CD4-positive, alpha-beta T cell treated with Interleukin-1 beta for 1 hour (primary cell): ENCODE measurements around the gene TNS4.
A peak's percentile ranks its signal among the peaks of the same experiment; 100 is the strongest.
"Not testable (repeated sequence)": the region's sequence is repeated elsewhere in the genome, so short reads cannot be mapped to it uniquely, and the experiment has no call there.

ENCODE experiments used
- DNase-seq, 2 donors: peaks; one replicate each; pipeline ENCODE4 v3.0.0-alpha.2; 2020 to 2022

TNS4 gene, protein sequence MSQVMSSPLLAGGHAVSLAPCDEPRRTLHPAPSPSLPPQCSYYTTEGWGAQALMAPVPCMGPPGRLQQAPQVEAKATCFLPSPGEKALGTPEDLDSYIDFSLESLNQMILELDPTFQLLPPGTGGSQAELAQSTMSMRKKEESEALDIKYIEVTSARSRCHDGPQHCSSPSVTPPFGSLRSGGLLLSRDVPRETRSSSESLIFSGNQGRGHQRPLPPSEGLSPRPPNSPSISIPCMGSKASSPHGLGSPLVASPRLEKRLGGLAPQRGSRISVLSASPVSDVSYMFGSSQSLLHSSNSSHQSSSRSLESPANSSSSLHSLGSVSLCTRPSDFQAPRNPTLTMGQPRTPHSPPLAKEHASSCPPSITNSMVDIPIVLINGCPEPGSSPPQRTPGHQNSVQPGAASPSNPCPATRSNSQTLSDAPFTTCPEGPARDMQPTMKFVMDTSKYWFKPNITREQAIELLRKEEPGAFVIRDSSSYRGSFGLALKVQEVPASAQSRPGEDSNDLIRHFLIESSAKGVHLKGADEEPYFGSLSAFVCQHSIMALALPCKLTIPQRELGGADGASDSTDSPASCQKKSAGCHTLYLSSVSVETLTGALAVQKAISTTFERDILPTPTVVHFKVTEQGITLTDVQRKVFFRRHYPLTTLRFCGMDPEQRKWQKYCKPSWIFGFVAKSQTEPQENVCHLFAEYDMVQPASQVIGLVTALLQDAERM

DNA sequence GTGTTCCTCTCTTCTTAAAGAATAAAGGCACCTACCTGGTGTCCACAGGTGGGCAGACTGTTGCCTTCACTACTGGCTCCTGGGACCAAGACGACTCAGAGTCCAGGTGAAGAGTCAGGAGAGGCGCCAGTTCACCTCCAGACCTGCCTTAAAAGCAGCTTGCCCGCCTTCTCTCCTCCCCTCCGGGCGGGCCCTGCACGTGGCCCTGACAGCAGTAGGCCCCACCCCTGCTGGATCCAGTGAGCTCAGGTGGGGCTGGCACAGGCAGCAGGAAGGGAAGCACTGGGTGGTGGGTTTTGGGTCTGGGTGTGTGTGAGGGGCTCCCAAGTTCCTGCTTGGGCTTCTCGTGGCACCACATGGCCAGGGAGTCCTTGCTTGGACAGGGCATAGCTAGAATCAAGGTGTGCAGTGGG, at the start of gene TNS4:
TNS4 (minus strand) TSS at position 125 of the 413 bp plus-strand sequence. CDS start 5,198 bp downstream, outside the sequence.
- DNase-seq: no peak

DNA sequence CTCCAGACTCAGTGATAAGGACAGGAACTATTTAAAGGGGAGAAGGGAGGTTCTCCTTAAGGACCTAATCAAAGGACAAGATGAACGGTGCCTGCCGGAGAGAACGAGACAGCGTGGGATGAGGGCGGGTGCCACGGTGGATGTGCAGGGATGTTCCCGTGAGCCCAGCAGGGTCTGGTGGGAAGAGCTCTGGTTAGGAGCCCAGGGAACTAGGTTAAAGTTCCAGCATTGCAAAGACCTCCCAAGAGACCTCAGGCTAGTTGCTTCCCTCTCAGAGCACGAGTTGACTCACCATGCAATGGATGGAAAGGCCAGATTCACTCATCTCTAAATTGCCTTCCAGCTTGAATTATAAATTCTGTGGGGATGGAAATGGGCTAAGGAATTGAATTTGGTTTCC, 49.2 kb upstream of the TNS4 start:
- no peak for DNase-seq

DNA sequence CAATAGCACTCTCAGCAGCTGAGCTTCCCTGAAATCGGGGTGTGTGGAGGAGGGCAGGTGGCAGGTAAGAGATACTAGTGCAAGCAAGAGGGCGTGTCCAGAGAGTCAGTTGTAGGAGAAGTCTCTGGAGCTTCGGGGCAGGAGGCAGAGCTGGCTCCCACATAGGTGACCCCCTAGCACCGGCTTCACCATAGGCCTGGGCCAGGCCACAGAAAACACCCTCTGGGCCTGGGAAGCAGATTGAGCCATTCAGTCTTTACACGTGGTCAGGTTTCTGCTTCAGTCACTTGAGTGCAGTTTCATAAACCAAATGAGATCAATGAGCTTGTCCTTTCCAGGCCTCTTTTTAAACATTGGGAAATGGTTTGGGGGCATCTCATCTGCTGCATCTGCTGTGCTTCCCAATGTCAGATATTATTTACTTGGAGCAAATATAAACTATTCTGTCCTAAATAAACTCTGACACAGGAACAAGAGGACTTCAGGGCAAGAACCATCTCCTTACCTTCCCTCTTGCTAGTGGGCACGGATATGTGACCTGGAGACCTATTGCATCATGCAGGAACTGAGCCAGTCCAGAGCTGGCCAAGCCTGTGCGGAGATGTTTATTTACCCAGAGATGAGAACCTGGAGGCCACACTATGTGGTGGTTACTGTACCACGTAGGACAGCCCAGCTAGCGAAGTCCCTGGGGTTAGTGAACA, 47.7 kb upstream of the TNS4 start:
- DNase-seq: no peak

DNA sequence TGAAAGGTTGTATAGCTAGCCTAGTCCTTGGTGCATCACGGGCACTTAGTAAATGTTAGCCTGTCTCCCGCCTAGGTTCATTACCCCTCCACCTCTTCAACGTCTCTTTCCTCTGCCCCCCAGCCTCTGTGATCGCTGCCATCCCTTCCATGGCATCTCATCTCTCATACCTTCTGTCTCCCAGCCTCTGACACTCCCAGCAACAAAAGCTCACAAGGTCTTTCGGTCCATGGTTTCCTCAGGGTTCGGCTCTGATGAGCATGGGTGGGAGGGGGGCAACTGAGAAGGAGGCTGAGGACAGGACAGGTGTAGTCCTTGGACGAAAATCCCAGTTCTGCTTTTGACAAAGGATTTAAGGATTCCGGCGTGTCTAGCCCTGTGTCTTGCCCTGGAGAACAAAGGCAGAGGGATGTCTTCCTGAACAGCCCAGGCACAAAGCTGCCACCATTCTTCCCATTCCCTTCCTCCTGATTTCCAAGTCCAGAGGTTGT, 47.1 kb upstream of the TNS4 start:
- DNase-seq: no peak

- DNase-seq: no peak
Observed at GRCh38 chr17:40547785-40548478, 46.5 kb upstream of the TNS4 start.

DNA sequence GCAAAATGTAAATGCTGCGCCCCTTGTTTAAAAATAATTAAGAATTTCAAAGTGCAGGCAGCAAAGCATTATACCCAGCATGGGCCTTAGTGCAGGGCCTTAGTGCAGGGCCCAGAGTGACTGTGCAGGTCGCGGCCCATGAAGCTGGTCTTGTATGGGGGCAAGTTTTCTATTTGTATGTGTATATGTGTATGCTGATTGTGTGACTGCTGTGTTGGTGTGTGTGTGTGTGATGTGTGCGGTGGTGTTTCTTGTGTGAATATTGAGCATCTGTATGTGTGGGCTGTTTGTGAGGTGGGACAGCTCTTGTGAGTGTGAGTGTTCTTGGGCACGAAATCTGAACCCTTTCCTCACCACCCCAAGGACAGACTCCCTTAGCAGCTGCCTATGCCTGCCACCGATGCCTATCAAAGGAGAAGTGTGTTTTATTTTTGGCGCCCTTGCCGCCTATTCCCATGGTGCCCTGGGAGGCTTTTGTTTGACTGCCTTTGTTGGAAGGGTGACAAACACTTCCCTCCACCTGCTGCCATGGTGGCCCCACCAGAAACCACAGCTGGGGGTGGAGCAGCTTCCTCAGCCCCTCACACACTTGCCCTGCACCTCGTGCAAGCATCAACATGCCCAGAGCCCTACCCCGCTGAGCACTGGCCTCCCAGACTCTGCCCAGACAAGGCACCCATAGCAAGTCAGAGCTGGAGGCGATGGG, 45.8 kb upstream of the TNS4 start:
- peak; percentile 68 to 74 for DNase-seq

GRCh38 chr17:40546497-40546896, 45.1 kb upstream of the TNS4 start:
- DNase-seq: not testable (repeated sequence)

- DNase-seq: no peak
Observed at GRCh38 chr17:40545660-40546059, 44.2 kb upstream of the TNS4 start.

DNA sequence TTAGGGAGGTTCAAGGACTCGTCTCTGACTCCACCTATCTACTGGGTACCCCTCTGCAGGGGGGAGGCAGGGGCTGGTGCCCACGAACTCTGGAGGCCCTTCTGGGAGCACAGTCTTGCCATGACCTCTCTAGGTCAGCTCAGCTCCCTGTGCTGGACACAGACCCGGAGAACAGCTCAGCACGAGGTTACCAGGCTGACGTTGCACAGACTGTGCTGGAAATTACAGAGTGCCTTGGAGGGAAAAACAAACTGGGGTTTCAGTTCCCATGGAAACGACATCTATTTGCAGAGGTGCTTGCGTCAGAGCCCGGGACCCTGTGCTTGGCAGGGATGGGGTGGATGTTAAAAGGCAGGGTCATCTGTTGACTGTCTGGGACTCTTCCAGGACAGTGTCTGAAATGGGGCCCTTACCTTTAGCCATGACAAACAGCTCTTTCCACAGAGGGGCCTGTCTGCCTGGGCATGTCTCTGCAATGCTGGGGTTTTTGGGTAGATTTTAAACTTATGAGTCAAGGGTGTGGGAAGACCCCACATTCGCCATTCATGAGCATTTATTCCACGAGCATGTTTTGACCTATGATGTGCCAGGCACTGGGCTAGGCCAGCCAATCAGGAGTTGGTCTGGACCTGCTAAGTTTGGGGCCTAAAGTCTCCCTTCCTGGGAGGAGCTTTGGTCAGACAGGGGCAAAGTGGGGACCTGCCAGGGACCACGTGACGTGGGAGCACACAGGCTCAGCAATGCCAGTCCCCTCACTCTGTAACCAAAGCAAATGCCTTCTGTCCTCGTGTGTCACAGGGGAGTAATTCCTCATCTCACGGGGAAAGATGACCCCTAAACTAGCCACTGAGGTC, 41.4 kb upstream of the TNS4 start:
- peak; percentile 55 to 65 for DNase-seq

GRCh38 chr17:40541873-40542557, 40.6 kb upstream of the TNS4 start:
- no peak for DNase-seq

DNA sequence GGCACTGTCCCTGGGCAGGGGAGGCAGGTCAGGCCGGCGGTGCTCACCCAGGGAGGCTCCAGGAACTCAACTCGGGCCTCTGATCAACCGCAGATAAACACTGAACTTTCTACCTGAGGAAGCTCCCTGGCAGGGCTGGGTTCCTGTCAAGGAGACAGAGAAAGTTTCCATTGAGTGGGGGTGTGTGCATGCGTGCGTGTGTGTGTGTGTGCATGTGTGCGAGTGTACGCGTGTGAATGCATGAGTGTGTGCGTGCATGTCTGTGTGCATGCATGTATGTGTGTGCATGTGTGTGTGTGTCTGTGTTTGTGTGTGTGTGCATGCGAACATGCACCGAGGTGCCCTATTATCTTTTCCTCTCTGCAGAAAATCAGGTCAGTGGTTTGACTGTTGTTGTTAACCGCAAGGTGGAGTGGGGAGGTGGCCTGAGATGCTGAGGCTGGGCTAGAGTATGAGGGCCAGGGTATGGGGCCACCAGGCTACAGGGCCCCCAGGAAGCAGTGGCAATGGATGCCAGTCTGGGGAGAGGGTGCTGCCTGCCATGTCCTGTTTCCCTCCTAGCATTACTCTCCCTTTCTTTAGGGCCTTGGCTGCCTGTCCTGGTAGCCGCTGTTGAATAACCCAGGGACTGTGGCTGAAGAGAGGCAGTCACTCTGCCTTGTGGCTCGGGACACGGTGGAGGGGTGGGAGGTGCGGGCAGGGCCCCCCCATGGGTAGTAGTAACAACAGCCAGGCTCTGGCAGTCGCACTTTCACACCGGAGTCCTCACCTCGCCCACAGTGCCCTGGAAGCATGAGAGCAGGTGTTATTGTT, 39.8 kb upstream of the TNS4 start:
- DNase-seq: peak; percentile 70 to 79

DNA sequence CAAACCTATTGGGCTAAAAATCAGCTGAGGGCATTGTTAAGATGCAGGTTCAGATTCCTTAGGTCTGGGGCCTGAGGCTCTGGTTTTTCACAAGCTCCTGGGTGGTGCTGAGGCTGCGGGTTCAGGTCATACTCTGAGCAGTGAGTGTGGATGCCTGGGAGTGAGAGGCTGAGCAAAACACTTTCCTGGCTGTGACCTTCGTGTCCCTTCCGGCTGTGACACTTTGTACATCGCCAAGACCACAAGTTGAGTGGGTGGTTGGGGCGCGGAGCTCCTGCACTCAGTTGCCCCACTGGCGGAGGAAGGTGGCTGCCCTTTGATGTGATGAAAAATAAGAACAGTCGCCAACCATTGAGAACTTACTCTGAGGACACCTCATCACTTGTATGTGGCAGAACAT, 39.0 kb upstream of the TNS4 start:
- peak; percentile 58 to 59 for DNase-seq

DNA sequence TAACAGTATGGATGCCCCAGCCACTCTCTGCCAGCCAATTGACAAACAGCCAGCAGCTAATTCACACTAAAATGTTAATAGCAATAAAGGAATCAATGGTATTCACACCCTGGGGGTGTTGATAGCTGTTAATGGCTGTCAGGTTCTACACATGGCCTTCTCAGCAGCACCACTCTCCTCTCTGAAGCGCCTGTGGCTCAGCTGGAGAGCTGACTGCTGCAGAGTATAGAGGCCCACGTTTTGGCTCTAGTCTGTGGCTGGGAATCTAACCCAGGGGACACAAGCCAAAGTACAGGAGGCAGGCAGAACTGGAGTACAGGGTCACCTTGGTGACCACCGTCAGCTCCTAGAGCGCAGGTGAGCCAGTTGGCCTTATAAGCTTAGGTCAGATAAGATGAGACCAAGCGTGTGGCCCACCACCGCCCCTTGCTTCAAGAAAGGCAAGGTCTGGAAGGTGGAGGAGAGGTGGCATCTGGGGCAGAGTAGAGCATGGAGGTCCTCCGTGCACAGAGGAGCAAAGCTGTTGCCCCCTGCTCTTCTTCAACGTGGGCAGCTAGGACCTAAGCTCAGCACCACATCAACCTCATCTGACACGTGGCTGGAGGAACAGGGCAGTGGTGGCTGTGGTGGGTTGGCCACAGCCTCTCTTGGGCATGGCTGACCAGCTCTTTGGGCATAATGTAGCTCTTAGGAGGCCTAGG, 38.4 kb upstream of the TNS4 start:
- no peak for DNase-seq

- no peak for DNase-seq
Observed at GRCh38 chr17:40538936-40539705, 37.7 kb upstream of the TNS4 start.

GRCh38 chr17:40538019-40538935, 36.9 kb upstream of the TNS4 start:
- no peak for DNase-seq

GRCh38 chr17:40536295-40537171, 35.1 kb upstream of the TNS4 start:
- DNase-seq: no peak
